ENCODE measurements around the gene NBEA.

NBEA gene

GRCh38 chr13:35597451-35597850, 655.4 kb downstream of the NBEA start:
- CTCF ChIA-PET = interaction anchor here (0.8 kb wide), 1 partner anchor 781 kb away, joined by 3 read pairs; no protein-coding TSS in a partner anchor
- TF ChIP-seq ZNF362 (tag by site-specific recombination; IDR thresholded peaks at IDR 0.05) = no peak
- no peak for TF ChIP-seq ZNF302 (tag by site-specific recombination; IDR thresholded peaks at IDR 0.05; ENCODE audit: low read depth)
- TF ChIP-seq ZNF211 (tag by site-specific recombination; IDR thresholded peaks at IDR 0.05; ENCODE audit: low read depth) = no peak
- no peak for TF ChIP-seq RBAK (tag by site-specific recombination; IDR thresholded peaks at IDR 0.05)
- no peak for TF ChIP-seq ZNF624 (tag by site-specific recombination; IDR thresholded peaks at IDR 0.05)
- TF ChIP-seq ZNF174 (tag by site-specific recombination; IDR thresholded peaks at IDR 0.05) = no peak
- no peak for TF ChIP-seq ZNF473 (tag by site-specific recombination; IDR thresholded peaks at IDR 0.05)
- no peak for TF ChIP-seq ZNF132 (tag by site-specific recombination; IDR thresholded peaks at IDR 0.05; ENCODE audit: borderline replicate concordance)
- no peak for TF ChIP-seq ZNF76 (tag by site-specific recombination; IDR thresholded peaks at IDR 0.05; ENCODE audit: borderline replicate concordance, low read depth)
- no peak for TF ChIP-seq ZNF366 (tag by site-specific recombination; conservative IDR thresholded peaks at IDR 0.05)
- TF ChIP-seq ZNF530 (tag by site-specific recombination; IDR thresholded peaks at IDR 0.05; ENCODE audit: low read depth) = no peak
- TF ChIP-seq ZNF521 (tag by site-specific recombination; IDR thresholded peaks at IDR 0.05) = no peak
- TF ChIP-seq TCF7L2 (IDR thresholded peaks at IDR 0.05; ENCODE audit: borderline replicate concordance, low read depth, low read length) = no peak
- no peak for TF ChIP-seq GLIS2 (tag by site-specific recombination; IDR thresholded peaks at IDR 0.05)
- no peak for TF ChIP-seq PRDM2 (tag by site-specific recombination; IDR thresholded peaks at IDR 0.05; ENCODE audit: borderline replicate concordance)
- no peak for TF ChIP-seq ZEB2 (tag by site-specific recombination; IDR thresholded peaks at IDR 0.05)
- no peak for TF ChIP-seq ZNF157 (tag by site-specific recombination; IDR thresholded peaks at IDR 0.05)

GRCh38 chr13:35598233-35598632, 656.2 kb downstream of the NBEA start:
- POLR2A ChIA-PET = no interaction called here
- CTCF ChIA-PET = interaction anchor here (0.6 to 0.8 kb wide), 2 partner anchors 117 to 780 kb away, joined by 3 read pairs; no protein-coding TSS in a partner anchor
- H3K4me1 ChIP-seq (ENCODE audit: control insufficient read depth, insufficient read depth, low read length) = no peaks in the 10 kb centered on the region
- no peaks in the 10 kb centered on the region for H3K9me3 ChIP-seq (ENCODE audit: control insufficient read depth, insufficient read depth, low read depth, low read length)
- TF ChIP-seq ZNF335 (tag by site-specific recombination; conservative IDR thresholded peaks at IDR 0.05) = no peak
- no peak for TF ChIP-seq ZNF175 (tag by site-specific recombination; IDR thresholded peaks at IDR 0.05)
- no peak for TF ChIP-seq ZNF146 (tag by site-specific recombination; IDR thresholded peaks at IDR 0.05)
- TF ChIP-seq ZNF426 (tag by site-specific recombination; IDR thresholded peaks at IDR 0.05) = no peak
- no peak for TF ChIP-seq ZNF169 (tag by site-specific recombination; IDR thresholded peaks at IDR 0.05)
- TF ChIP-seq ZFHX2 (tag by site-specific recombination; conservative IDR thresholded peaks at IDR 0.05) = no peak
- no peak for TF ChIP-seq ZNF133 (tag by site-specific recombination; IDR thresholded peaks at IDR 0.05)
- no peak for TF ChIP-seq ZSCAN16 (tag by site-specific recombination; IDR thresholded peaks at IDR 0.05)
- TF ChIP-seq TRIM28 (IDR thresholded peaks at IDR 0.05; ENCODE audit: borderline replicate concordance, low read length) = no peak
- TF ChIP-seq ZNF530 (tag by site-specific recombination; IDR thresholded peaks at IDR 0.05; ENCODE audit: low read depth) = no peak
- no peak for TF ChIP-seq ZNF549 (tag by site-specific recombination; IDR thresholded peaks at IDR 0.05)
- no peak overlapping the region for H3K27ac ChIP-seq (ENCODE audit: extremely low read depth, low read depth, low read length)
- H3K36me3 ChIP-seq (ENCODE audit: control insufficient read depth in 2 of 2, insufficient read depth in 1 of 2, low read length in 2 of 2) = no peaks in the 10 kb centered on the region
- H3K4me3 ChIP-seq (ENCODE audit: low read depth, low read length) = no peak overlapping the region

More at GRCh38 chr13:35597451-35597850, 655.4 kb downstream of the NBEA start:
- H3K4me1 ChIP-seq (ENCODE audit: control insufficient read depth, insufficient read depth, low read length) = no peaks in the 10 kb centered on the region
- H3K27ac ChIP-seq (ENCODE audit: extremely low read depth, low read depth, low read length) = no peak overlapping the region
- POLR2A ChIA-PET = no interaction called here
- no peaks in the 10 kb centered on the region for H3K9me3 ChIP-seq (ENCODE audit: control insufficient read depth, insufficient read depth, low read depth, low read length)
- no peak overlapping the region for H3K4me3 ChIP-seq (ENCODE audit: low read depth, low read length)
- H3K36me3 ChIP-seq (ENCODE audit: control insufficient read depth in 2 of 2, insufficient read depth in 1 of 2, low read length in 2 of 2) = no peaks in the 10 kb centered on the region
